CD4-positive, alpha-beta T cell treated with Interferon gamma for 1 hour (primary cell): ENCODE results near the gene ZNF428.
A peak's percentile ranks its signal among the peaks of the same experiment; 100 is the strongest.
"Not testable (repeated sequence)": the region's sequence is repeated elsewhere in the genome, so short reads cannot be mapped to it uniquely, and the experiment has no call there.

Experiments used
- DNase-seq: peaks from one replicate; pipeline ENCODE4 v3.0.0-alpha.2; 2020

ZNF428 gene

GRCh38 chr19:43616306-43616705 is 3.1 kb downstream of the ZNF428 start:
- DNase-seq = no peak

DNA sequence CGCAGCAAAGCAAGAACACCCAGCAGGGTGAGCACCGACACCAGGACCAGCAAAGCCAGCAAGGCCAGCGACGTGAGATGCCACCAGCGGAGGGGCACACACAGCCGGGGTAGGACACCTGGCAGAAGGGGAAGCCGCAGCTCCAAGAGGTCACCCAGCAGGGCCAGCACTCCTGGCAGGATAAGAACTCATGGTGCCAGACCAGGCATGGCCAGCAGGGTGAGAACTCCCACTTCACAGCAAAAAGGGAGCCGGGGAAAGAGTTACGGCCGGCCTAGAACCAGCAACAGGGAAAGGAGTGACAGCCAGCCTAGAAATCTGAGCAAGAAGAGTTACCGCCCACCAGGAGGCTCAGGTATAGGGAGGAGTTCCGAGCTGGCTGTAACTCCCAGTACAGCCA is 7.1 kb downstream of the ZNF428 start:
- DNase-seq = no peak

DNA sequence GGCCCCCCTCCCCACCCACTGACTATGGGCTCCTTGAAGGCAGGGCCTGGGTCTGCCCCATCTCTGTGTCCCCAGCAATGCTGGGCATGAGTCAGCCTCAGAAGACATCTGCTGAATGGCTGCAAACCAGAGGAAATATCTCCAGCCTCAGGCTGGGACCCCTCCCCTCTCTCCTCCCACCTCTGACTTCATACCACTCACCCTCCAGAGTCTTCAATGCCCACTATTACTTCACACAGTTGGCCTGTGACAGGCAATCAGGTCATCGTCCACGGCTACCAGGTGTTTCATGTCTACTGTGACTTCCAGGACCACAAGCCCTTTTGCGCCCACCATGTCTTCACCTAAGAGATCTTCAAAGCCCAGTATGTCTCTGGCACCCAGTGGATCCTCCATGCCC is 7.6 kb downstream of the ZNF428 start, which contains the start of gene SRRM5:
SRRM5 (plus strand) TSS at position 301 of the 400 bp plus-strand sequence; CDS start at position 335, 34 bp downstream.
- no peak for DNase-seq

DNA sequence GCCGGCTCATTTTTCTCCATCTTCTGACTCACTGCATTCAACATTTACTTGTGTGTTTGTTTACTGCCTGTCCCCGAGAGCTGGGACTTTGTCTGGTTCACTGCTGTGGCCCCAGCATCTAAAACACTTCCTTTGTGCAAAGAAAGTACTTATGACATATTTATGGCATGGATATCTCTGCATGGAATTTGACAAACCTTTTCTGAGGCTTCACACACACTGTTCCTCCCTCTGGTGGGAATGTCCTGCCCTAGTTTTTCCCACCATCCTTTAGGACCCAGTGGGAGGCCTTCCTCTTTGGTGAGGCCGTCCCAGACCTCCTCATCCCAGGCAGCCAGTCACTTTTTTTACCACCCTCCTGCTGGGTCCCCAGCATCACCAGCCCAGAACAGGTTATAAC is 8.9 kb downstream of the ZNF428 start:
- DNase-seq = no peak

DNA sequence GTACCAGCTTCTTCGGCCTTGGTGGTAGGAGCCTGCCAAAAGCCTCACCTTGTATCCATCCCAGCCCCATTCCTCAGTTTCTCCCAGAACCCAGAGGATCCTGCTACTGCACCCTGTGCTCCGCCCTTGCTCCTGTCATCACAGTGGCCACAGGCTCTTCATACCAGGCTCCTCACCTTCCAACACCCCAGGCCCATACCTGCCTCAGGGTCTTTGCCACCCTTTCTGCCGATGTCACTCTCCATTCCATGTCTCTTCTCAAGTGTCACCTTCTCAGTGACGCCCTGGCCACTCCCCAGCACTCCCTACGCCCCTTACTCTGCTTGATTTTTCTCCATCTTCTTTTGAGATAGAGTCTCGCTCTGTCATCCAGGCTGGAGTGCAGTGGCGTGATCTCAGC is 9.6 kb downstream of the ZNF428 start:
- no peak for DNase-seq

GRCh38 chr19:43607238-43608205 is 11.9 kb downstream of the ZNF428 start:
- DNase-seq = no peak

- DNase-seq = no peak
Observed at GRCh38 chr19:43606569-43607229, 12.7 kb downstream of the ZNF428 start.

DNA sequence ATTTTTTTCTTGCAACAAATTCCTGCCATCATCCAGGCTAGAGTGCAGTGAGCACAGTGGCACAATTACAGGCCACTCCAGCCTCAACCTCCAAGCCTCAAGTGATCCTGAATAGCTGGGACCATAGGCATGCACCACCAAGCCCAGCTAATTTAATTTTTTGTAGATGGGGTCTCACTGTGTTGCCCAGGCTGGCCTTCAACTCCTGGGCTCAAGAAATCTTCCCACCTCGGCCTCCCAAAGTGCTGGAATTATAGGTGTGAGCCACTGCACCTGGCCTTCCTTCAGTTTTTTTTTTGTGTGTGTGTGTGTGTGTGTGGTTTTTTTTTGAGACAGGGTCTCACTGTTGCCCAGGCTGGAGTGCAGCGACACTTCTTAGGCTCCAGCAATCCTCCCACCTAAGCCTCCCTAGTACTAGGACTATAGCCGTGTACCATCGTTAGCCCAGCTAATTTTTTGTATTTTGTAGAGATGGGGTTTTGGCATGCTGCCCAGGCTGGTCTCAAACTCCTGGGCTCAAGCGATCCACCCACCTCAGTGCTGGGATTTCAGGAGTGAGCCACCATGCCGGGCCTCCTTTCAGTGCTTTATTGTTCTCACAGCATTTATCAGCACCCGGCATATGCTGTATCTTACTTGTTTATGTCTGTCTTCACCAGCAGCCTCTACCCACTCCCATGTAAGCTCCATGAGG is 13.4 kb downstream of the ZNF428 start:
- DNase-seq = no peak

- not testable (repeated sequence) for DNase-seq
Observed at GRCh38 chr19:43600326-43600725, 19.1 kb downstream of the ZNF428 start.

DNA sequence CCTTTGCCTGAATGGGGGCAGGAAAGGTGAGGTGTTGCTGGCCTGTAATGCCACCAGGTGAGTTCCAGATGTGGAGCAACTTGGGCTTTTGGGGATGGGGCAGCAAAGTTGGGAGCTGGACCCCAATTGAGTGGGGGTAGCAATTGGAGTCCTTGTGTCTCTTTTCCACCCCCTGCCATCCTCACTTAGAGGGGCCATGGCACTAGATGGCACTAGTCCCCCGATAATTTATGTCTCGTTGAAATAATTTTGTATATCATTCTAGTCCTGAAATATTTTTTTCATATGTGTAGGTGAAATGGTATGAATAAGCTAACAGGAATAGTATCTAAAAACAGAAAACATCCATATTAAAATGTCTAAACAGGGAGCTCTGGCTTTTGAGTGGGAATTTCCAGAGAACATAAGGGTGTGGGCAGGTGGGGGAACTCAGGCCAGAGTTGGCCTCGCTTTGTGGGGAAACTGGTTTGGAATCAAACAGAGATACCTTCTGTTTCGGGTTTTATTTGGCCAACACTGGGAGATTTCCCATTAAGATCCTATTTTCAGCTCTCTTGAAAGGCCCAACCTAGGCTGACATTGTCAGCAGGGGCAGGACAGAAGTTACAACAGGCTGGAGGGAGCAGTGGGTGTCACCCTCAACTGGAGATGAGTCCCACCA is 19.7 kb downstream of the ZNF428 start:
- no peak for DNase-seq

- DNase-seq = no peak
Observed at GRCh38 chr19:43598445-43599240, 20.8 kb downstream of the ZNF428 start.

- no peak for DNase-seq
Observed at GRCh38 chr19:43597876-43598275, 21.6 kb downstream of the ZNF428 start.

DNA sequence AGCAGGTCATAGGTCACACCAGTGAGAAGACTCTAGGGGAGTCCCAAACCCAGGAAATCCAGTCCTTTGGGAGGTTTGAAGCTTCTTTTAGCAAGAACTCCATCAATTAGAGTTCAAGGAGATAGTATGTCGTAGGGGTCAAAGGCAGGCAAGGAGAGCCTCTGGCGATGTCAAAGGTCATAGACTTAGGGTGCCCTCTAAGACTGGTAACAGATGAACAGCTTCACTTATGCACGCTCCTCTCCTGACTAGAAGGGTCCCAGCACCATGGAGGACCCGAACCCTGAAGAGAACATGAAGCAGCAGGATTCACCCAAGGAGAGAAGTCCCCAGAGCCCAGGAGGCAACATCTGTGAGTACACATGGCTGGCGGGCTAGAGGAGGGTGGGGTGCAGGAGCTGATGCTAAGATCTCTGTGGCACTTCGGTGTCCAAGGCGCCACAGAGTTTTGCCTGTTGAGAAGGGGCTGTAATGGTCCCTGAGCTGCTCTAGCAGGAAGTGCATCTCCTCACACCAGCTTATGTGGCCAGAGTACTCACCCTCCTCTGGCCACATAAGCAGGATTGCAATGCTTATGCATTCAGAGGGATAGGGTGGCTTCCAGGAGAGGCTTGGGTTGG is 22.5 kb downstream of the ZNF428 start:
- DNase-seq = no peak

DNA sequence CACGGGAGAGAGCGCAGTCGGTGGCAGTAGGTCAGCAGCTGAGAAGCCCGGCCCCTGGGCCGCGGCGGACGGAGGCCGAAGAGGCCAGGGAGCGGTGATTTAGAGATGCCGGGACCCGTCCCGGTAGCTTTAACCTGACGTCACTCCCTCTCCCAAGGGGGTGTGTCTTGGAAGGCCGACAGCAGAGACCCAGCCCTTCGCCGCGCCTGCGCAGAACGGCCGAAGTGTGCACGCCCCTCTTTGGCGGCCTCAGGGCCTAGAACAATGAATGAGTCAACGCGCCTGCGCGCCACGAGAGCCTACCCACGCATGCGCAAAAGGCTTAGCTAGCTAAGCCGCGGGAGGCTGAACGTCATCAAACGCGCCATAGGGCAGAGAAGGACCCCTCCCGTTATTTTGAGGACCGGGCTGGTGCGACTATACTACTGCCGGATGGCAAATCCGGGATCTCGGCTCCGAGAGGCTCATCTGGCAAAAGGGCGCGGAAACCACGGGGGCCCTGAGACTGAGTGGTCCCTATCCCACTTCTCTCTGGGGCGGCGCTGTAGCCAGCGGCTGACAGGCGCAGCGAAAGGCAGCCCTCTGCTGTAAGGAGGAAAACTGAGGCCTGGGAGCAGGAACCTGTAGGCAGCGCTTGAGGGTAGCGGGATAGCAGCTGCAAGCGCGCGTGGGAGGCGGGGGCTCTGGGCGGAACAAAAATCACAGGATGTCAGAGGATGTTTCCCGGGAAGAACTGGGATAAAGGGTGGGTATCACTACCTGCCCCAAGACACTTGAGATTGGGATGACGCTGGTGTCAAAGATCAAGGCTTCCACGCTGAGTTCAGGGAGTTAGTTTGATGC is 23.2 kb downstream of the ZNF428 start, which contains the start of the genes IRGQ and ZNF576:
IRGQ (minus strand) TSS at position 136 of the 843 bp plus-strand sequence. CDS start 796 bp downstream, outside the sequence.
ZNF576 (plus strand) TSS at position 597 of the 843 bp plus-strand sequence. CDS start 514 bp downstream, outside the sequence.
- DNase-seq = peak; percentile 100

GRCh38 chr19:43595605-43595998 is 23.8 kb downstream of the ZNF428 start:
- no peak for DNase-seq

GRCh38 chr19:43594710-43595604 is 24.5 kb downstream of the ZNF428 start:
- DNase-seq = peak; percentile 79

DNA sequence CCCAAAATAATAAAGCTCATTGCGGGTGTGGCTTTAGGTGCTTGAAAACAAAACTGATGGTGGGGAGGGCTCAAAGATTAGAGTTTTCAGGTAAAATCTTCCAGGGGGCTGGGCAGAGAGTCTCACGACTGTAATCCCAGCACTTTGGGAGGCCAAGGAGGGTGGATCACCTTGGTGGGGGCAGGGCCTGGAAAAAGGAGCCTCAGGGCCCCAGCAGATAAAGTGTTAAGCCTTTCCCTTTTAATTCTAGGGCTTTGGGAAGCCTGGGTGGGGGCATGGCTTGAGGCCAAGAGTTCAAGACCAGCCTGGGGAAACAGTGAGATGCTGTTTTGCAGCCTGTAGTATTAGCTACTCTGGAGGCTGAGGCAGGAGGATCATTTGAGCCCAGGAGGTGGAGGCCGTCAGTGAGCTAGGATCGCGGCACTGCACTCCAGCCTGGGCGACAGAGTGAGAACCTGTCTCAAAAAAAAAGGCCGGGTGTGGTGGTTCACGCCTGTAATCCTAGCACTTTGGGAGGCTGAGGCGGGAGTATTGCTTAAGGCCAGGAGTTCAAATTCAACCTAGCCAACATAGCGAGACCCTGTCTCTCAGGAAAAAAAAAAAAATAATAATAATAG is 25.2 kb downstream of the ZNF428 start:
- DNase-seq = no peak

GRCh38 chr19:43592800-43593350 is 26.6 kb downstream of the ZNF428 start:
- DNase-seq = no peak
